ENCODE data around the gene DMBT1. TPM values are rescaled to one million over a fixed set of nuclear protein-coding genes. Genes with fewer than 3 reads are reported as not detected.

DMBT1 gene
- total RNA-seq, 1 donor from 2014 or later: 6.5 TPM

- Mint-ChIP-seq H3K27ac (no peak overlapping the region), H3K9me3 (no peaks in the 10 kb centered on the region), H3K4me1 (ENCODE audit: unreplicated experiment) (no peaks in the 10 kb centered on the region), H3K27me3 (peaks cover 36% of the 10 kb centered on the region), H3K36me3 (no peaks in the 10 kb centered on the region), H3K4me3 (no peak overlapping the region)
- DNase-seq (ENCODE audit: extremely low spot score, unreplicated experiment): no peak
- TF ChIP-seq CTCF (conservative IDR thresholded peaks at IDR 0.05): no peak
These were observed 122.0 kb downstream of the DMBT1 start for GRCh38 chr10:122682522-122682921.

- Mint-ChIP-seq H3K4me1 (ENCODE audit: unreplicated experiment) (peaks cover 4% of the 10 kb centered on the region), H3K27ac (peak overlapping the region; percentile 57), H3K27me3 (peaks cover 57% of the 10 kb centered on the region)
These were observed 127.9 kb downstream of the DMBT1 start for GRCh38 chr10:122688293-122688989.

GRCh38 chr10:122689146-122689820 lies 128.7 kb downstream of the DMBT1 start:
- Mint-ChIP-seq H3K4me3 (no peak overlapping the region), H3K4me1 (ENCODE audit: unreplicated experiment) (peaks cover 4% of the 10 kb centered on the region), H3K27me3 (peaks cover 50% of the 10 kb centered on the region), H3K9me3 (no peaks in the 10 kb centered on the region), H3K36me3 (no peaks in the 10 kb centered on the region), H3K27ac (no peak overlapping the region)
- TF ChIP-seq CTCF (conservative IDR thresholded peaks at IDR 0.05): no peak
- no peak for DNase-seq (ENCODE audit: extremely low spot score, unreplicated experiment)

More at GRCh38 chr10:122688293-122688989, 127.9 kb downstream of the DMBT1 start:
- Mint-ChIP-seq H3K4me3 (no peak overlapping the region), H3K9me3 (no peaks in the 10 kb centered on the region), H3K36me3 (no peaks in the 10 kb centered on the region)
- DNase-seq (ENCODE audit: extremely low spot score, unreplicated experiment): no peak
- no peak for TF ChIP-seq CTCF (conservative IDR thresholded peaks at IDR 0.05)

- TF ChIP-seq CTCF (conservative IDR thresholded peaks at IDR 0.05): no peak
- no peak overlapping the region for H3K27ac Mint-ChIP-seq
- no peak for DNase-seq (ENCODE audit: extremely low spot score, unreplicated experiment)
These were observed 132.2 kb downstream of the DMBT1 start for GRCh38 chr10:122692744-122693143.

More at GRCh38 chr10:122692744-122693143, 132.2 kb downstream of the DMBT1 start:
- Mint-ChIP-seq H3K4me1 (ENCODE audit: unreplicated experiment) (peaks cover 4% of the 10 kb centered on the region), H3K27me3 (peaks cover 34% of the 10 kb centered on the region), H3K4me3 (no peak overlapping the region), H3K36me3 (no peaks in the 10 kb centered on the region), H3K9me3 (no peaks in the 10 kb centered on the region)

Other genes starting within 250 kb of the DMBT1 start
- gene PLEKHA1, start 186.0 kb upstream of the DMBT1 start, total RNA-seq (ENCODE audit: low replicate concordance): 38.2 and 55.1 TPM in 2 replicates
- gene ARMS2, start 106.1 kb upstream of the DMBT1 start, total RNA-seq (ENCODE audit: low replicate concordance): not detected in 2 replicates
- 12.9 and 32.6 TPM in 2 replicates for gene HTRA1, start 99.2 kb upstream of the DMBT1 start, total RNA-seq (ENCODE audit: low replicate concordance)
- gene C10orf120, start 139.1 kb downstream of the DMBT1 start, total RNA-seq (ENCODE audit: low replicate concordance): not detected in 2 replicates